IPS-18c (cell line): ENCODE results near the gene ACTA2.

Experiments
- H3K4me3 ChIP-seq: 2 replicates; pipeline ENCODE4 v1.7.0; 2013; ENCODE audit warnings: low read depth, mild to moderate bottlenecking, low read length, moderate library complexity; ENCODE audit not compliant: insufficient read depth
- H3K9me3 ChIP-seq: one replicate; pipeline ENCODE4 v1.6.1; 2013; ENCODE audit warnings: mild to moderate bottlenecking, low read length, moderate library complexity; ENCODE audit not compliant: control insufficient read depth, insufficient read depth

Gene ACTA2

GRCh38 chr10:88963318-88963717 lies 10.7 kb upstream of the ACTA2 start:
- H3K4me3 ChIP-seq, result no peak overlapping the region
- no peaks in the 10 kb centered on the region for H3K9me3 ChIP-seq

- Histone ChIP-seq H3K4me3 (no peak overlapping the region), H3K9me3 (no peaks in the 10 kb centered on the region)
Observed at GRCh38 chr10:88962336-88962735, 9.8 kb upstream of the ACTA2 start.

- H3K4me3 ChIP-seq, result no peak overlapping the region
- H3K9me3 ChIP-seq, result no peaks in the 10 kb centered on the region
Observed at GRCh38 chr10:88961266-88961665, 8.7 kb upstream of the ACTA2 start.

GRCh38 chr10:88960802-88961201 lies 8.2 kb upstream of the ACTA2 start:
- Histone ChIP-seq H3K4me3 (no peak overlapping the region), H3K9me3 (no peaks in the 10 kb centered on the region)

- Histone ChIP-seq H3K9me3 (no peaks in the 10 kb centered on the region), H3K4me3 (no peak overlapping the region)
Observed at GRCh38 chr10:88958721-88959120, 6.1 kb upstream of the ACTA2 start.

GRCh38 chr10:88957381-88957780 lies 4.8 kb upstream of the ACTA2 start:
- Histone ChIP-seq H3K4me3 (no peak overlapping the region), H3K9me3 (no peaks in the 10 kb centered on the region)

- H3K9me3 ChIP-seq, result no peaks in the 10 kb centered on the region
- H3K4me3 ChIP-seq, result no peak overlapping the region
Observed at GRCh38 chr10:88954458-88955083, 2.0 kb upstream of the ACTA2 start.

- no peaks in the 10 kb centered on the region for H3K9me3 ChIP-seq
- no peak overlapping the region for H3K4me3 ChIP-seq
Observed at GRCh38 chr10:88953662-88954061, 1.1 kb upstream of the ACTA2 start.

- H3K9me3 ChIP-seq, result no peaks in the 10 kb centered on the region
- H3K4me3 ChIP-seq, result no peak overlapping the region
Observed at GRCh38 chr10:88949912-88950837, 2.4 kb downstream of the ACTA2 start.

- Histone ChIP-seq H3K9me3 (no peaks in the 10 kb centered on the region), H3K4me3 (no peak overlapping the region)
Observed at GRCh38 chr10:88949051-88949450, 3.5 kb downstream of the ACTA2 start.

GRCh38 chr10:88946965-88947590 lies 5.5 kb downstream of the ACTA2 start:
- no peak overlapping the region for H3K4me3 ChIP-seq

GRCh38 chr10:88946200-88946599 lies 6.4 kb downstream of the ACTA2 start:
- Histone ChIP-seq H3K9me3 (no peaks in the 10 kb centered on the region), H3K4me3 (no peak overlapping the region)

More at GRCh38 chr10:88946965-88947590, 5.5 kb downstream of the ACTA2 start:
- H3K9me3 ChIP-seq, result no peaks in the 10 kb centered on the region

GRCh38 chr10:88944813-88945212 lies 7.8 kb downstream of the ACTA2 start:
- Histone ChIP-seq H3K9me3 (no peaks in the 10 kb centered on the region), H3K4me3 (no peak overlapping the region)

- Histone ChIP-seq H3K4me3 (no peak overlapping the region), H3K9me3 (no peaks in the 10 kb centered on the region)
Observed at GRCh38 chr10:88943778-88944177, 8.8 kb downstream of the ACTA2 start.

- Histone ChIP-seq H3K4me3 (no peak overlapping the region), H3K9me3 (no peaks in the 10 kb centered on the region)
Observed at GRCh38 chr10:88941026-88941425, 11.5 kb downstream of the ACTA2 start.

GRCh38 chr10:88938938-88939337 lies 13.6 kb downstream of the ACTA2 start:
- no peak overlapping the region for H3K4me3 ChIP-seq
- no peaks in the 10 kb centered on the region for H3K9me3 ChIP-seq

- H3K9me3 ChIP-seq, result no peaks in the 10 kb centered on the region
- no peak overlapping the region for H3K4me3 ChIP-seq
Observed at GRCh38 chr10:88938039-88938438, 14.5 kb downstream of the ACTA2 start.

- no peaks in the 10 kb centered on the region for H3K9me3 ChIP-seq
- no peak overlapping the region for H3K4me3 ChIP-seq
Observed at GRCh38 chr10:88936656-88937055, 15.9 kb downstream of the ACTA2 start.
